Measurements from ENCODE around the gene VEZT. TPM values are rescaled to one million over a fixed set of nuclear protein-coding genes. Genes with fewer than 3 reads are reported as not detected.
"Not testable (repeated sequence)": the region's sequence is repeated elsewhere in the genome, so short reads cannot be mapped to it uniquely, and the experiment has no call there.

Gene VEZT
- total RNA-seq, 1 donor from 2014 or later = 57.4 TPM

GRCh38 chr12:95230313-95230712 lies 12.7 kb downstream of the VEZT start:
- no peak for TF ChIP-seq CTCF (IDR thresholded peaks at IDR 0.05; ENCODE audit: insufficient read depth, low read length, severe bottlenecking)
- FAIRE-seq = no peak
- Histone ChIP-seq H3K4me3 (ENCODE audit: low read depth, low read length) (no peak overlapping the region), H3K27me3 (ENCODE audit: control insufficient read depth, insufficient read depth, low read length) (no peaks in the 10 kb centered on the region), H3K36me3 (ENCODE audit: control insufficient read depth, insufficient read depth, low read length) (no peaks in the 10 kb centered on the region)
- no peak for DNase-seq (ENCODE audit: low read depth)

GRCh38 chr12:95231190-95231589 lies 13.6 kb downstream of the VEZT start:
- DNase-seq (ENCODE audit: low read depth) (peak; percentile 67), FAIRE-seq (no peak)
- Histone ChIP-seq H3K27me3 (ENCODE audit: control insufficient read depth, insufficient read depth, low read length) (no peaks in the 10 kb centered on the region), H3K36me3 (ENCODE audit: control insufficient read depth, insufficient read depth, low read length) (no peaks in the 10 kb centered on the region), H3K4me3 (ENCODE audit: low read depth, low read length) (no peak overlapping the region)
- no peak for TF ChIP-seq CTCF (IDR thresholded peaks at IDR 0.05; ENCODE audit: insufficient read depth, low read length, severe bottlenecking)

- DNase-seq (ENCODE audit: low read depth); H3K36me3 ChIP-seq (ENCODE audit: control insufficient read depth, insufficient read depth, low read length); FAIRE-seq; H3K27me3 ChIP-seq (ENCODE audit: control insufficient read depth, insufficient read depth, low read length); H3K4me3 ChIP-seq (ENCODE audit: low read depth, low read length): not testable (repeated sequence)
Observed at GRCh38 chr12:95234187-95234586, 16.6 kb downstream of the VEZT start.

GRCh38 chr12:95235621-95236020 lies 18.0 kb downstream of the VEZT start:
- not testable (repeated sequence) for H3K4me3 ChIP-seq (ENCODE audit: low read depth, low read length); FAIRE-seq; DNase-seq (ENCODE audit: low read depth); H3K27me3 ChIP-seq (ENCODE audit: control insufficient read depth, insufficient read depth, low read length); H3K36me3 ChIP-seq (ENCODE audit: control insufficient read depth, insufficient read depth, low read length)

GRCh38 chr12:95237315-95237714 lies 19.7 kb downstream of the VEZT start:
- FAIRE-seq (no peak), DNase-seq (ENCODE audit: low read depth) (no peak)
- Histone ChIP-seq H3K4me3 (ENCODE audit: low read depth, low read length) (no peak overlapping the region), H3K36me3 (ENCODE audit: control insufficient read depth, insufficient read depth, low read length) (no peaks in the 10 kb centered on the region), H3K27me3 (ENCODE audit: control insufficient read depth, insufficient read depth, low read length) (no peaks in the 10 kb centered on the region)
- TF ChIP-seq CTCF (IDR thresholded peaks at IDR 0.05; ENCODE audit: insufficient read depth, low read length, severe bottlenecking) = no peak

GRCh38 chr12:95238150-95238549 lies 20.5 kb downstream of the VEZT start:
- Histone ChIP-seq H3K4me3 (ENCODE audit: low read depth, low read length) (no peak overlapping the region), H3K27me3 (ENCODE audit: control insufficient read depth, insufficient read depth, low read length) (no peaks in the 10 kb centered on the region), H3K36me3 (ENCODE audit: control insufficient read depth, insufficient read depth, low read length) (peaks cover 2% of the 10 kb centered on the region)
- FAIRE-seq (no peak), DNase-seq (ENCODE audit: low read depth) (no peak)
- no peak for TF ChIP-seq CTCF (IDR thresholded peaks at IDR 0.05; ENCODE audit: insufficient read depth, low read length, severe bottlenecking)

GRCh38 chr12:95239216-95239615 lies 21.6 kb downstream of the VEZT start:
- no peak for TF ChIP-seq CTCF (IDR thresholded peaks at IDR 0.05; ENCODE audit: insufficient read depth, low read length, severe bottlenecking)
- no peak overlapping the region for H3K4me3 ChIP-seq (ENCODE audit: low read depth, low read length)
- no peaks in the 10 kb centered on the region for H3K27me3 ChIP-seq (ENCODE audit: control insufficient read depth, insufficient read depth, low read length)
- DNase-seq (ENCODE audit: low read depth) (no peak), FAIRE-seq (no peak)
- peaks cover 2% of the 10 kb centered on the region for H3K36me3 ChIP-seq (ENCODE audit: control insufficient read depth, insufficient read depth, low read length)

- not testable (repeated sequence) for FAIRE-seq; DNase-seq (ENCODE audit: low read depth); H3K4me3 ChIP-seq (ENCODE audit: low read depth, low read length); H3K27me3 ChIP-seq (ENCODE audit: control insufficient read depth, insufficient read depth, low read length); H3K36me3 ChIP-seq (ENCODE audit: control insufficient read depth, insufficient read depth, low read length)
Observed at GRCh38 chr12:95239835-95240234, 22.2 kb downstream of the VEZT start.
